ENCODE measurements around the gene ADGRV1.

DNA sequence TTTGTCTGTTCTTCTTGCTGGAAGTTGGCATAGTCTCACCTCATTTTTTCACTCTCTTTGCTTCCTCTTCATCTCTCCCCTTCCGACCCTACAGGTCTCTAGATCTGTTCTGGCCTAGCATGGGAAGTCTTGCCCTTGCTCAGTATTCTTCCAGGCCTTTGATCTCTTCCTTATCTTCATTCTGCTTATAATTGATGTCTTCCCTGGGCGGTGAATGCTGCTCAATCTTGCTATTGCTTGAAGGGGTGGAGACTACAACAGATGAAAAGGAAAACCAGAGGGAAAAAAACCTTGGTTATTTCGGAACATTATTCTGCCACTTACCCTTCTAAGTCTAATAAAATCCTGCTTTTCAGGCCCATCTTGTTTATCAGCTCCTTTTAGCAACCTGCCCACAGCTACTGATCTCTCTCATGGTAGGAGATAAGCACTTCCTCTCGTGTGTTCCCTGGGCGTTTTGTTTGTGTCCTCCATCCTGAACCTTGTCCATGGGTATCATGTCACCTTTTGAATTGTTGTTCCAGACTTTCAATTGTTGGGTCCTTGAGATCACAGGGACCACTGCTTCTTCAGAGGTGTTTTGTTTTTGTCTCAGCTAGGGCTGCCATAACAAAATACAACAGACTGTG, 375.6 kb downstream of the ADGRV1 start:
- TF ChIP-seq, protein P1, sequence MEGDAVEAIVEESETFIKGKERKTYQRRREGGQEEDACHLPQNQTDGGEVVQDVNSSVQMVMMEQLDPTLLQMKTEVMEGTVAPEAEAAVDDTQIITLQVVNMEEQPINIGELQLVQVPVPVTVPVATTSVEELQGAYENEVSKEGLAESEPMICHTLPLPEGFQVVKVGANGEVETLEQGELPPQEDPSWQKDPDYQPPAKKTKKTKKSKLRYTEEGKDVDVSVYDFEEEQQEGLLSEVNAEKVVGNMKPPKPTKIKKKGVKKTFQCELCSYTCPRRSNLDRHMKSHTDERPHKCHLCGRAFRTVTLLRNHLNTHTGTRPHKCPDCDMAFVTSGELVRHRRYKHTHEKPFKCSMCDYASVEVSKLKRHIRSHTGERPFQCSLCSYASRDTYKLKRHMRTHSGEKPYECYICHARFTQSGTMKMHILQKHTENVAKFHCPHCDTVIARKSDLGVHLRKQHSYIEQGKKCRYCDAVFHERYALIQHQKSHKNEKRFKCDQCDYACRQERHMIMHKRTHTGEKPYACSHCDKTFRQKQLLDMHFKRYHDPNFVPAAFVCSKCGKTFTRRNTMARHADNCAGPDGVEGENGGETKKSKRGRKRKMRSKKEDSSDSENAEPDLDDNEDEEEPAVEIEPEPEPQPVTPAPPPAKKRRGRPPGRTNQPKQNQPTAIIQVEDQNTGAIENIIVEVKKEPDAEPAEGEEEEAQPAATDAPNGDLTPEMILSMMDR (IDR thresholded peaks at IDR 0.05): no peak
- no peak for TF ChIP-seq POLR2A (IDR thresholded peaks at IDR 0.05)
